Parathyroid adenoma (tissue), 2 donors: ENCODE measurements around the gene TMEM255B.

ENCODE experiments used
- H2AFZ ChIP-seq: fragments of 300-600 bp; sonication (generic); one replicate; pipeline ENCODE4 v1.7.0; 2017; ENCODE audit warnings: antibody characterized with exemption, mild to moderate bottlenecking
- H3K27ac ChIP-seq: fragments of 300-600 bp; sonication (generic); one replicate; pipeline ENCODE4 v1.7.0; 2017
- H3K27me3 ChIP-seq: fragments of 300-600 bp; sonication (generic); one replicate; pipeline ENCODE4 v1.7.0; 2017; ENCODE audit warnings: low read length; ENCODE audit not compliant: control insufficient read depth, insufficient read depth
- H3K36me3 ChIP-seq: fragments of 300-600 bp; sonication (generic); one replicate; pipeline ENCODE4 v1.7.0; 2017; ENCODE audit warnings: low read length; ENCODE audit not compliant: control insufficient read depth, insufficient read depth
- H3K4me1 ChIP-seq: fragments of 300-600 bp; sonication (generic); one replicate; pipeline ENCODE4 v1.7.0; 2017; ENCODE audit warnings: control low read depth
- H3K4me2 ChIP-seq: fragments of 300-600 bp; sonication (generic); one replicate; pipeline ENCODE4 v1.7.0; 2017; ENCODE audit warnings: low read length
- H3K4me3 ChIP-seq: fragments of 300-600 bp; sonication (generic); one replicate; pipeline ENCODE4 v1.7.0; 2017; ENCODE audit warnings: low read depth, low read length
- H3K79me2 ChIP-seq: fragments of 300-600 bp; sonication (generic); one replicate; pipeline ENCODE4 v1.7.0; 2017; ENCODE audit warnings: control low read depth
- H3K9ac ChIP-seq: fragments of 300-600 bp; sonication (generic); one replicate; pipeline ENCODE4 v1.7.0; 2017; ENCODE audit warnings: mild to moderate bottlenecking
- H3K9me3 ChIP-seq: fragments of 300-600 bp; sonication (generic); one replicate; pipeline ENCODE4 v1.7.0; 2017; ENCODE audit warnings: low read length; ENCODE audit not compliant: control insufficient read depth
- TF ChIP-seq, protein P1 (sequence below): fragments of 300-600 bp; sonication (generic); IDR thresholded peaks from one replicate; pipeline ENCODE4 v1.7.0; 2017; ENCODE audit warnings: antibody characterized with exemption, mild to moderate bottlenecking
- donor health status: primary hyperparathyroidism.

TMEM255B gene

GRCh38 chr13:113729187-113730019 lies 29.6 kb upstream of the TMEM255B start:
- Histone ChIP-seq H3K27me3 (no peaks in the 10 kb centered on the region), H3K4me1 (no peaks in the 10 kb centered on the region), H3K27ac (no peak overlapping the region), H3K4me3 (no peak overlapping the region), H3K9me3 (no peaks in the 10 kb centered on the region), H3K9ac (no peak overlapping the region), H3K4me2 (no peak overlapping the region), H2AFZ (no peak overlapping the region), H3K36me3 (no peaks in the 10 kb centered on the region), H3K79me2 (no peaks in the 10 kb centered on the region)
- TF ChIP-seq, protein P1, sequence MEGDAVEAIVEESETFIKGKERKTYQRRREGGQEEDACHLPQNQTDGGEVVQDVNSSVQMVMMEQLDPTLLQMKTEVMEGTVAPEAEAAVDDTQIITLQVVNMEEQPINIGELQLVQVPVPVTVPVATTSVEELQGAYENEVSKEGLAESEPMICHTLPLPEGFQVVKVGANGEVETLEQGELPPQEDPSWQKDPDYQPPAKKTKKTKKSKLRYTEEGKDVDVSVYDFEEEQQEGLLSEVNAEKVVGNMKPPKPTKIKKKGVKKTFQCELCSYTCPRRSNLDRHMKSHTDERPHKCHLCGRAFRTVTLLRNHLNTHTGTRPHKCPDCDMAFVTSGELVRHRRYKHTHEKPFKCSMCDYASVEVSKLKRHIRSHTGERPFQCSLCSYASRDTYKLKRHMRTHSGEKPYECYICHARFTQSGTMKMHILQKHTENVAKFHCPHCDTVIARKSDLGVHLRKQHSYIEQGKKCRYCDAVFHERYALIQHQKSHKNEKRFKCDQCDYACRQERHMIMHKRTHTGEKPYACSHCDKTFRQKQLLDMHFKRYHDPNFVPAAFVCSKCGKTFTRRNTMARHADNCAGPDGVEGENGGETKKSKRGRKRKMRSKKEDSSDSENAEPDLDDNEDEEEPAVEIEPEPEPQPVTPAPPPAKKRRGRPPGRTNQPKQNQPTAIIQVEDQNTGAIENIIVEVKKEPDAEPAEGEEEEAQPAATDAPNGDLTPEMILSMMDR = no peak

- TF ChIP-seq, protein P1 = no peak
- no peaks in the 10 kb centered on the region for H3K9me3 ChIP-seq
- no peak overlapping the region for H3K4me2 ChIP-seq
- H3K4me3 ChIP-seq = no peak overlapping the region
- H3K79me2 ChIP-seq = no peaks in the 10 kb centered on the region
- no peaks in the 10 kb centered on the region for H3K36me3 ChIP-seq
- H2AFZ ChIP-seq = no peak overlapping the region
- H3K27me3 ChIP-seq = no peaks in the 10 kb centered on the region
- H3K4me1 ChIP-seq = no peaks in the 10 kb centered on the region
- no peak overlapping the region for H3K9ac ChIP-seq
- H3K27ac ChIP-seq = no peak overlapping the region
These were observed 28.8 kb upstream of the TMEM255B start for GRCh38 chr13:113730258-113730691.

- TF ChIP-seq, protein P1 = no peak
- no peaks in the 10 kb centered on the region for H3K4me1 ChIP-seq
- no peak overlapping the region for H3K4me2 ChIP-seq
- H3K27me3 ChIP-seq = no peaks in the 10 kb centered on the region
- H2AFZ ChIP-seq = no peak overlapping the region
- H3K4me3 ChIP-seq = no peak overlapping the region
- no peak overlapping the region for H3K9ac ChIP-seq
- H3K27ac ChIP-seq = no peak overlapping the region
- H3K9me3 ChIP-seq = no peaks in the 10 kb centered on the region
- H3K79me2 ChIP-seq = no peaks in the 10 kb centered on the region
- no peaks in the 10 kb centered on the region for H3K36me3 ChIP-seq
These were observed 28.2 kb upstream of the TMEM255B start for GRCh38 chr13:113730831-113731191.

- no peaks in the 10 kb centered on the region for H3K27me3 ChIP-seq
- H3K9ac ChIP-seq = no peak overlapping the region
- TF ChIP-seq, protein P1 = no peak
- no peaks in the 10 kb centered on the region for H3K4me1 ChIP-seq
- no peak overlapping the region for H2AFZ ChIP-seq
- no peak overlapping the region for H3K4me2 ChIP-seq
- H3K9me3 ChIP-seq = no peaks in the 10 kb centered on the region
- H3K4me3 ChIP-seq = no peak overlapping the region
- H3K79me2 ChIP-seq = no peaks in the 10 kb centered on the region
- H3K36me3 ChIP-seq = no peaks in the 10 kb centered on the region
- no peak overlapping the region for H3K27ac ChIP-seq
These were observed 27.5 kb upstream of the TMEM255B start for GRCh38 chr13:113731192-113732175.
